K562 (cell line): Measurements from ENCODE around the gene IFNGR1. TPM values are rescaled to one million over a fixed set of nuclear protein-coding genes. Genes with fewer than 3 reads are reported as not detected.
"Not testable (repeated sequence)": the region's sequence is repeated elsewhere in the genome, so short reads cannot be mapped to it uniquely, and the experiment has no call there.

ENCODE experiments used
- ATAC-seq: fragments of 200-7000 bp; cut with Tn5 transposase; 3 replicates; pipeline ENCODE4 v1.9.1; 2020; ENCODE audit warnings: moderate library complexity
- BruUV-seq: library from RNA; stranded (reverse); fragments of 400-500 nt; replicated peaks from 2 replicates; lab custom pipeline; 2021; lab: Mats Ljungman, UMichigan
- CTCF ChIA-PET: fragments of 300-600 bp; formaldehyde crosslinking; extraction: SDS; loops from one replicate; lab custom pipeline; 2021; ENCODE audit warnings: low intra/inter-chr PET ratio; lab: Yijun Ruan, JAX
- POLR2A ChIA-PET: fragments of 300-600, 350-650 bp; sonication (Branson Sonifier 250); formaldehyde crosslinking; extraction: SDS; loops from one replicate; lab custom pipeline; 2021; ENCODE audit warnings: antibody characterized with exemption, inconsistent platforms; lab: Yijun Ruan, JAX
- DNase-seq, 4 experiments: peaks; one replicate each; pipeline versions ENCODE4 v3.0.0 to v3.0.0-alpha.2; 2011 to 2018; ENCODE audit warnings: low spot score in 3 of 4, mixed read lengths in 3 of 4; ENCODE audit errors: extremely low read depth in 1 of 4
- FAIRE-seq: peaks from 2 replicates; lab custom pipeline; 2011; peaks lifted over from hg19 to GRCh38; lab: Jason Lieb, UNC
- H2AFZ ChIP-seq: 2 replicates; pipeline ENCODE4 v1.6.0; 2011; ENCODE audit warnings: low read depth, low read length, control low read depth, inconsistent platforms
- H3K27ac ChIP-seq: fragments of 200-600 bp; 3 replicates; pipeline ENCODE4 v1.8.0; 2011; ENCODE audit warnings: low read depth, mild to moderate bottlenecking, control low read depth, inconsistent platforms, low read length, moderate library complexity, mixed read lengths; ENCODE audit errors: extremely low read depth
- H3K27me3 ChIP-seq, 2 experiments: fragments of 300-600 bp in 1 of 2; 2 replicates in 1 of 2; 3 replicates in 1 of 2; pipeline versions ENCODE4 v1.6.0 to v1.8.0; 2011; ENCODE audit warnings: inconsistent platforms in 2 of 2, low read length in 2 of 2, mild to moderate bottlenecking in 1 of 2, mixed read lengths in 1 of 2, moderate library complexity in 1 of 2; ENCODE audit not compliant: control insufficient read depth in 2 of 2, insufficient read depth in 2 of 2
- H3K36me3 ChIP-seq: fragments of 300-600 bp; 3 replicates; pipeline ENCODE4 v1.8.0; 2011; ENCODE audit warnings: mild to moderate bottlenecking, low read length, inconsistent platforms; ENCODE audit not compliant: control insufficient read depth, insufficient read depth
- H3K4me1 ChIP-seq, 2 experiments: fragments of 200-600 bp in 1 of 2; replicated peaks in 1 of 2; 2 replicates in 1 of 2; 3 replicates in 1 of 2; pipeline versions ENCODE4 v1.5.1 to v1.8.0; 2011; ENCODE audit warnings: inconsistent platforms in 2 of 2, low read length in 2 of 2, mild to moderate bottlenecking in 1 of 2, mixed read lengths in 1 of 2, moderate library complexity in 1 of 2; ENCODE audit not compliant: control insufficient read depth in 2 of 2, insufficient read depth in 2 of 2
- H3K4me2 ChIP-seq: 2 replicates; pipeline ENCODE4 v1.6.1; 2011; ENCODE audit warnings: low read length, control low read depth, inconsistent platforms, mixed read lengths; ENCODE audit not compliant: insufficient read depth
- H3K4me3 ChIP-seq: fragments of 200-600 bp; sonication (generic), shearing (Covaris generic); 2 replicates; pipeline ENCODE4 v1.5.1; 2016; ENCODE audit warnings: control low read depth, inconsistent platforms
- H3K79me2 ChIP-seq: fragments of 200-600 bp; 3 replicates; pipeline ENCODE4 v1.8.0; 2011; ENCODE audit warnings: low read length, inconsistent platforms; ENCODE audit not compliant: control insufficient read depth, insufficient read depth
- H3K9ac ChIP-seq, 2 experiments: 2 replicates each; pipeline versions ENCODE4 v1.6.0 to v1.6.1; 2011; ENCODE audit warnings: low read depth in 2 of 2, low read length in 2 of 2, control low read depth in 1 of 2, inconsistent platforms in 1 of 2, mild to moderate bottlenecking in 1 of 2, mixed read lengths in 1 of 2; ENCODE audit not compliant: insufficient read depth in 1 of 2
- H3K9me1 ChIP-seq: one replicate; pipeline ENCODE4 v1.6.0; 2011; ENCODE audit warnings: inconsistent platforms, mild to moderate bottlenecking, low read length, moderate library complexity; ENCODE audit not compliant: control insufficient read depth, insufficient read depth
- H3K9me3 ChIP-seq: replicated peaks from 2 replicates; pipeline ENCODE4 v1.5.1; 2011; ENCODE audit warnings: low read depth, low read length, inconsistent platforms; ENCODE audit not compliant: control insufficient read depth, insufficient read depth
- H4K20me1 ChIP-seq: replicated peaks from 2 replicates; pipeline ENCODE4 v1.6.1; 2011; ENCODE audit warnings: low read length, inconsistent platforms, mixed read lengths; ENCODE audit not compliant: control insufficient read depth, insufficient read depth
- HIVEP1 ChIP-seq: fragments of 250-450 bp; sonication (Bioruptor Pico); IDR thresholded peaks from 2 replicates; pipeline ENCODE4 v1.4.0; 2020; ENCODE audit warnings: mild to moderate bottlenecking
- IRF9 ChIP-seq: fragments of 450-650 bp; IDR thresholded peaks from 2 replicates; pipeline ENCODE4 v1.6.1; 2016; ENCODE audit warnings: missing biosample characterization, missing genetic modification characterization
- MCM7 ChIP-seq, 2 experiments: fragments of 450-650 bp; IDR thresholded peaks; 2 replicates each; pipeline ENCODE4 v1.6.1; 2016 to 2018
- ZNF696 ChIP-seq: fragments of 250-450 bp; sonication (Bioruptor Pico); conservative IDR thresholded peaks from 2 replicates; pipeline ENCODE4 v1.4.0; 2020; ENCODE audit warnings: mild to moderate bottlenecking, moderate library complexity
- WGBS: fragments of 100-300 bp; shearing (Covaris generic); methylation state at CpG from one replicate; pipeline ENCODE4 v1.1.6; 2016; ENCODE audit warnings: low coverage, mixed read lengths; ENCODE audit not compliant: insufficient coverage; ENCODE audit errors: missing lambda C conversion rate; 5-methylcytosine and 5-hydroxymethylcytosine counted together
- in situ Hi-C: fragments of 300-500 bp; cut with MboI; formaldehyde crosslinking; loops from 4 replicates; pipeline ENCODE4 v1.15.0; 2018; ENCODE audit warnings: inconsistent platforms, mixed read lengths
- intact Hi-C: fragments of 100-400 bp; cut with micrococcal nuclease; formaldehyde crosslinking; loops from 2 replicates; pipeline ENCODE4 v1.14.2; 2022
- polyA plus RNA-seq, 8 experiments: library from polyadenylated mRNA; depleted of rRNA in 4 of 8; stranded (reverse) in 5 of 8; unstranded in 3 of 8; fragments of >200 nt; fragmentation: Nextera tagmentation in 2 of 8; fragmentation: Illumina TruSeq in 1 of 8; extraction: Ambion mirVana in 2 of 8; extraction: Trizol in 1 of 8; gene quantifications; 2 replicates each; pipeline versions ENCODE4 v1.2.1 to v1.2.3, GENCODE V29; 2011 to 2014; ENCODE audit warnings: inconsistent platforms in 1 of 8, missing spikeins in 1 of 8
- total RNA-seq, 7 experiments: library from RNA; depleted of rRNA in 6 of 7; stranded (reverse); fragments of >200 nt in 6 of 7; fragmentation: Illumina TruSeq in 2 of 7; extraction: Trizol in 2 of 7; gene quantifications; 2 replicates each; pipeline versions ENCODE4 v1.2.1 to v1.2.3, GENCODE V29; 2011 to 2021; ENCODE audit warnings: low replicate concordance in 1 of 7
- TF ChIP-seq, protein P1 (sequence below): fragments of 250-450 bp; sonication (Bioruptor Pico); IDR thresholded peaks from 2 replicates; pipeline ENCODE4 v1.8.0; 2022; ENCODE audit warnings: inconsistent platforms, mild to moderate bottlenecking, moderate library complexity, borderline replicate concordance

Gene IFNGR1
- total and polyA plus RNA-seq, 9 of the 15 experiments (the other 6 are each of a cell fraction or from before 2014, with no cell fraction given) = 14.7 to 47.0 (median 26.7) TPM

DNA sequence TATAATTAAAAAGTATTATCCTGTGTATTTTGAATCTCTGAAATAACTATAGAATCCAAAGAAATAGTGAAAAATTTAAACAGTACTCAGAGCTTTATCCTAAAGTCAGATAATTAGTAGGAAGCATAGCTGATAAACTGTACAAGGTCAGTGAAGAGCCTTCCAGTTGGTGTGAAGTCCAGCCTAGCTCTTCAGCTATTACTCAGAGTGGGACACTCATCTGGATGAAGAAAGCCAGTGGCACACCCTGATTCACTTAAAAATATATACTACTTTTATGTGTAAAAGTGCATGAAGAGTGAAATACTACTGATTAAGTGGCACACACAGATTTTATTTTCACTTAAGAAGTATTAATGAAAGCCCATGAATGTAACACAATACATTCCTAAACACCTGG lies 3.1 kb downstream of the IFNGR1 start (continued):
- TF ChIP-seq IRF9 (tag) = no peak
- TF ChIP-seq, protein P1, sequence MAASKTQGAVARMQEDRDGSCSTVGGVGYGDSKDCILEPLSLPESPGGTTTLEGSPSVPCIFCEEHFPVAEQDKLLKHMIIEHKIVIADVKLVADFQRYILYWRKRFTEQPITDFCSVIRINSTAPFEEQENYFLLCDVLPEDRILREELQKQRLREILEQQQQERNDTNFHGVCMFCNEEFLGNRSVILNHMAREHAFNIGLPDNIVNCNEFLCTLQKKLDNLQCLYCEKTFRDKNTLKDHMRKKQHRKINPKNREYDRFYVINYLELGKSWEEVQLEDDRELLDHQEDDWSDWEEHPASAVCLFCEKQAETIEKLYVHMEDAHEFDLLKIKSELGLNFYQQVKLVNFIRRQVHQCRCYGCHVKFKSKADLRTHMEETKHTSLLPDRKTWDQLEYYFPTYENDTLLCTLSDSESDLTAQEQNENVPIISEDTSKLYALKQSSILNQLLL (CRISPR knock-in tag) = no peak
- no peak for TF ChIP-seq ZNF696
- no peak for TF ChIP-seq HIVEP1 (CRISPR knock-in tag)
- TF ChIP-seq MCM7 (IDR thresholded peaks at IDR 0.05) = no peak

DNA sequence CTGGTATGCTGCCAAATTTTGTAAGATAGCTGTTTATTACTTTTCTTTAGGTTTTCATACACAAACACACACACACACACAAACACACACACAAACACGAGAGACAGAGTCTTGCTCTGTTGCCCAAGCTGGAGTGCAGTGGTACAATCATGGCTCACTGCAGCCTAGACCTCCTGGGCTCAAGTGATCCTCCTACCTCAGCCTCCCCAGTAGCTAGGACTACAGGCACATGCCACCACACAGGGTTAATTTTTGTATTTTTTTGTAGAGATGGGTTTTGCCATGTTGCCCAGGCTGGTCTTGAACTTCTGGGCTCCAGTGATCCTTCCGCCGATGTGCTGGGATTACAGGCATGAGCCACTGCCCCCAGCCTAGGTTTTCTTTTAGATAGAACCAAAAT lies 3.6 kb downstream of the IFNGR1 start:
- H3K9ac ChIP-seq, H3K4me3 ChIP-seq, H3K9me3 ChIP-seq, H3K9me1 ChIP-seq, H3K4me2 ChIP-seq, H4K20me1 ChIP-seq, in situ Hi-C loops, CTCF ChIA-PET, FAIRE-seq, H3K36me3 ChIP-seq, H3K27me3 ChIP-seq, DNase-seq, H3K27ac ChIP-seq, intact Hi-C loops, H2AFZ ChIP-seq, ATAC-seq, BruUV-seq: not testable (repeated sequence)
- POLR2A ChIA-PET = interaction anchor here (1.0 kb wide), 1 partner anchor 8 kb away, joined by 3 read pairs; no protein-coding TSS in a partner anchor
- 88% methylated on average over 3 of the region's 3 CpGs for WGBS
- H3K4me1 ChIP-seq = peaks cover 9 to 33% of the 10 kb centered on the region in 2 experiments; a peak in 4 of 5 replicates
- H3K79me2 ChIP-seq = peaks cover 82% of the 10 kb centered on the region
